GM18873 (cell line): Measurements from ENCODE around the gene RBL2.
"Not testable (repeated sequence)": the region's sequence is repeated elsewhere in the genome, so short reads cannot be mapped to it uniquely, and the experiment has no call there.

ENCODE experiments used
- ATAC-seq: cut with Tn5 transposase; IDR thresholded peaks from one replicate; pipeline ENCODE4 v1.9.1; 2021; ENCODE audit warnings: mild to moderate bottlenecking, moderate library complexity, moderate number of reproducible peaks; ENCODE audit not compliant: unreplicated experiment, low FRiP score

RBL2 gene

GRCh38 chr16:53529513-53529912 is 95.2 kb downstream of the RBL2 start:
- no peak for ATAC-seq

- ATAC-seq: no peak
These were observed 95.8 kb downstream of the RBL2 start for GRCh38 chr16:53530046-53530445.

GRCh38 chr16:53530741-53531140 is 96.5 kb downstream of the RBL2 start:
- no peak for ATAC-seq

- ATAC-seq: no peak
These were observed 99.9 kb downstream of the RBL2 start for GRCh38 chr16:53534206-53534605.

GRCh38 chr16:53537626-53538025 is 103.4 kb downstream of the RBL2 start:
- no peak for ATAC-seq

- not testable (repeated sequence) for ATAC-seq
These were observed 105.1 kb downstream of the RBL2 start for GRCh38 chr16:53539346-53539745.

GRCh38 chr16:53539759-53540718 is 105.8 kb downstream of the RBL2 start:
- ATAC-seq: not testable (repeated sequence)
